GM12878 (cell line): ENCODE results near the gene EIF2S1.

ENCODE experiments used
- CBX5 ChIP-seq: sonication (generic); IDR thresholded peaks from 2 replicates; pipeline ENCODE4 v1.6.1; 2016; ENCODE audit warnings: low read depth, moderate library complexity, mild to moderate bottlenecking, inconsistent platforms
- GABPA ChIP-seq: IDR thresholded peaks from 2 replicates; pipeline ENCODE4 v1.6.1; 2014; ENCODE audit warnings: antibody characterized with exemption, low read depth, mild to moderate bottlenecking, inconsistent platforms
- NFYB ChIP-seq: IDR thresholded peaks from 2 replicates; pipeline ENCODE4 v1.6.1; 2011; ENCODE audit warnings: low read depth, mild to moderate bottlenecking, low read length, improper control_type of control experiment, moderate library complexity; ENCODE audit not compliant: insufficient read depth
- POLR2A ChIP-seq: IDR thresholded peaks from 2 replicates; pipeline ENCODE4 v1.6.1; 2011; ENCODE audit warnings: low read depth, mild to moderate bottlenecking, low read length
- RAD21 ChIP-seq: IDR thresholded peaks from 2 replicates; pipeline ENCODE4 v1.6.1; 2011; ENCODE audit warnings: mild to moderate bottlenecking, low read depth, low read length, moderate library complexity; ENCODE audit not compliant: insufficient read depth
- RFX5 ChIP-seq: IDR thresholded peaks from 2 replicates; pipeline ENCODE4 v1.6.1; 2011; ENCODE audit warnings: low read depth, low read length, improper control_type of control experiment
- SPI1 ChIP-seq: IDR thresholded peaks from 2 replicates; pipeline ENCODE4 v1.6.1; 2011; ENCODE audit warnings: low read depth, mild to moderate bottlenecking, low read length, moderate library complexity, borderline replicate concordance; ENCODE audit not compliant: insufficient read depth
- TAF1 ChIP-seq: IDR thresholded peaks from 2 replicates; pipeline ENCODE4 v1.6.1; 2011; ENCODE audit warnings: mild to moderate bottlenecking, low read depth, low read length, borderline replicate concordance
- YY1 ChIP-seq: IDR thresholded peaks from 2 replicates; pipeline ENCODE4 v1.6.1; 2011; ENCODE audit warnings: low read depth, mild to moderate bottlenecking, low read length
- ZBTB11 ChIP-seq: fragments of 450-650 bp; formaldehyde crosslinking; IDR thresholded peaks from 2 replicates; pipeline ENCODE4 v1.5.0; 2022; ENCODE audit warnings: mild to moderate bottlenecking, missing genetic modification characterization
- ZNF274 ChIP-seq: IDR thresholded peaks from one replicate; pipeline ENCODE4 v1.8.0; 2011; ENCODE audit not compliant: insufficient read length, insufficient read depth
- ZZZ3 ChIP-seq: IDR thresholded peaks from 2 replicates; pipeline ENCODE4 v1.6.1; 2011; ENCODE audit warnings: low read depth; ENCODE audit not compliant: control insufficient read depth, insufficient read length
- TF ChIP-seq, protein P1 (sequence below), 3 experiments: IDR thresholded peaks in 2 of 3; conservative IDR thresholded peaks in 1 of 3; 2 replicates each; pipeline ENCODE4 v1.5.1; 2011; ENCODE audit warnings: low read depth in 3 of 3, low read length in 3 of 3, mild to moderate bottlenecking in 3 of 3, control low read depth in 2 of 3, moderate library complexity in 2 of 3, inconsistent platforms in 1 of 3, mixed read lengths in 1 of 3; ENCODE audit not compliant: control insufficient read depth in 2 of 3, insufficient read depth in 1 of 3; ENCODE audit errors: extremely low read depth in 1 of 3
- TF ChIP-seq, protein P2 (sequence below): fragments of 450-650 bp; IDR thresholded peaks from 2 replicates; pipeline ENCODE4 v1.6.1; 2016; ENCODE audit warnings: mild to moderate bottlenecking

GRCh38 chr14:67416085-67416484 is 56.0 kb downstream of the EIF2S1 start:
- TF ChIP-seq ZBTB11, result no peak
- TF ChIP-seq YY1, result no peak
- TF ChIP-seq, protein P1, sequence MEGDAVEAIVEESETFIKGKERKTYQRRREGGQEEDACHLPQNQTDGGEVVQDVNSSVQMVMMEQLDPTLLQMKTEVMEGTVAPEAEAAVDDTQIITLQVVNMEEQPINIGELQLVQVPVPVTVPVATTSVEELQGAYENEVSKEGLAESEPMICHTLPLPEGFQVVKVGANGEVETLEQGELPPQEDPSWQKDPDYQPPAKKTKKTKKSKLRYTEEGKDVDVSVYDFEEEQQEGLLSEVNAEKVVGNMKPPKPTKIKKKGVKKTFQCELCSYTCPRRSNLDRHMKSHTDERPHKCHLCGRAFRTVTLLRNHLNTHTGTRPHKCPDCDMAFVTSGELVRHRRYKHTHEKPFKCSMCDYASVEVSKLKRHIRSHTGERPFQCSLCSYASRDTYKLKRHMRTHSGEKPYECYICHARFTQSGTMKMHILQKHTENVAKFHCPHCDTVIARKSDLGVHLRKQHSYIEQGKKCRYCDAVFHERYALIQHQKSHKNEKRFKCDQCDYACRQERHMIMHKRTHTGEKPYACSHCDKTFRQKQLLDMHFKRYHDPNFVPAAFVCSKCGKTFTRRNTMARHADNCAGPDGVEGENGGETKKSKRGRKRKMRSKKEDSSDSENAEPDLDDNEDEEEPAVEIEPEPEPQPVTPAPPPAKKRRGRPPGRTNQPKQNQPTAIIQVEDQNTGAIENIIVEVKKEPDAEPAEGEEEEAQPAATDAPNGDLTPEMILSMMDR (IDR thresholded peaks at IDR 0.05 in 2 of 3, conservative IDR thresholded peaks at IDR 0.05 in 1 of 3; ENCODE audit: control insufficient read depth in 2 of 3, extremely low read depth in 1 of 3, insufficient read depth in 1 of 3, low read depth in 3 of 3, low read length in 3 of 3), result no peak
- TF ChIP-seq ZNF274, result no peak
- no peak for TF ChIP-seq CBX5
- no peak for TF ChIP-seq POLR2A
- no peak for TF ChIP-seq RFX5
- no peak for TF ChIP-seq TAF1
- TF ChIP-seq, protein P2, sequence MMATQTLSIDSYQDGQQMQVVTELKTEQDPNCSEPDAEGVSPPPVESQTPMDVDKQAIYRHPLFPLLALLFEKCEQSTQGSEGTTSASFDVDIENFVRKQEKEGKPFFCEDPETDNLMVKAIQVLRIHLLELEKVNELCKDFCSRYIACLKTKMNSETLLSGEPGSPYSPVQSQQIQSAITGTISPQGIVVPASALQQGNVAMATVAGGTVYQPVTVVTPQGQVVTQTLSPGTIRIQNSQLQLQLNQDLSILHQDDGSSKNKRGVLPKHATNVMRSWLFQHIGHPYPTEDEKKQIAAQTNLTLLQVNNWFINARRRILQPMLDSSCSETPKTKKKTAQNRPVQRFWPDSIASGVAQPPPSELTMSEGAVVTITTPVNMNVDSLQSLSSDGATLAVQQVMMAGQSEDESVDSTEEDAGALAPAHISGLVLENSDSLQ, result no peak
- TF ChIP-seq NFYB, result no peak
- no peak for TF ChIP-seq ZZZ3
- no peak for TF ChIP-seq GABPA
- TF ChIP-seq RAD21, result no peak
- no peak for TF ChIP-seq SPI1
